GM12891 (cell line): ENCODE results near the gene ACTL8.

ENCODE experiments used
- POLR2A ChIP-seq: IDR thresholded peaks from 2 replicates; pipeline ENCODE4 v1.6.1; 2011; ENCODE audit warnings: low read depth, low read length, control low read depth
- POLR2AphosphoS5 ChIP-seq: IDR thresholded peaks from 2 replicates; pipeline ENCODE4 v1.6.1; 2011; ENCODE audit warnings: low read depth, low read length, control low read depth
- SPI1 ChIP-seq: IDR thresholded peaks from 2 replicates; pipeline ENCODE4 v1.6.1; 2011; ENCODE audit warnings: low read depth, low read length, control low read depth
- TAF1 ChIP-seq: IDR thresholded peaks from 2 replicates; pipeline ENCODE4 v1.6.1; 2011; ENCODE audit warnings: low read depth, low read length, control low read depth

DNA sequence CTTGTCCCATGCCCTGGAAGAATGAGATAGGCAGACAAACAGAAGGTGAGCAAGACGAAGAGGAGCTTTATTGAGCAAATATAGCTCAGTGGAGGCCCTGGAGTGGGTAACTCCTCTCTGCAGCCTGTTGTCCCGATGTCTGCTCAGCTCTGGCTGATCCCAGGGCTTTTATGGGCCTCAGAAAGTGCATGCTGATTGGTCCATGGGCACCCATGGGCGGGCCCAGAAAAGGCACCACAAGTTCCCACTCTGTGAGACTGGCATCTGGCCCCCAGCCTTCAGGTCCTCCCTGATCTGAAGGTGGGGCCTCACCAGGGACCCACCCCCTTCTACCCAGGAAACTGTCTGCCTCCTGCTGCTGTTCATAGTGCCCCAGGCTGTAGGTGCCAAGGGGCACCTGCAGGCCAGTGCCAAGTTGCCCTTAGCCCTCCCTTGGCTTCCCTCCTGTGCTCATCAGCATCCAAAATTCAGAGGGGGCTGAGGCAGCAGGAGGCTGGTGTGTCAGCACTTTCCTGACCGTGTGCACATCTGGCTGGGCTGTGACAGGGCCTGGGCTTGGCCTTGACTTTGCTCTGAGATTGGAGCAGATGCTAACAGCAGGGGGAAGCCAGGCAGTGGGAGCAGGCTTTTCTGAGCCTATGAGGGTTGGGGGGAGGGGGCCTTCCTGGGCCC is 35.4 kb downstream of the ACTL8 start:
- no peak for TF ChIP-seq SPI1
- no peak for TF ChIP-seq POLR2AphosphoS5
- no peak for TF ChIP-seq POLR2A
- no peak for TF ChIP-seq TAF1
